GM12878 (cell line): ENCODE measurements around the gene LPCAT3. TPM values are rescaled to one million over a fixed set of nuclear protein-coding genes. Genes with fewer than 3 reads are reported as not detected.
A peak's percentile ranks its signal among the peaks of the same experiment; 100 is the strongest.

Experiments used
- BHLHE40 ChIP-seq, 2 experiments: fragments of 450-650 bp in 1 of 2; IDR thresholded peaks; 2 replicates each; pipeline ENCODE4 v1.6.1; 2011 to 2017; ENCODE audit warnings: low read depth in 2 of 2, borderline replicate concordance in 1 of 2, improper control_type of control experiment in 1 of 2, low read length in 1 of 2, mild to moderate bottlenecking in 1 of 2
- CEBPB ChIP-seq, 2 experiments: fragments of 150-350 bp in 1 of 2; IDR thresholded peaks; 2 replicates each; pipeline ENCODE4 v1.6.1; 2012 to 2014; ENCODE audit warnings: low read depth in 2 of 2, low read length in 2 of 2, borderline replicate concordance in 1 of 2, inconsistent platforms in 1 of 2
- E2F4 ChIP-seq: IDR thresholded peaks from 2 replicates; pipeline ENCODE4 v1.6.1; 2012; ENCODE audit warnings: low read depth, low read length, improper control_type of control experiment
- ESRRA ChIP-seq: IDR thresholded peaks from 2 replicates; pipeline ENCODE4 v1.6.1; 2012; ENCODE audit warnings: mild to moderate bottlenecking, low read length, improper control_type of control experiment
- GABPA ChIP-seq: IDR thresholded peaks from 2 replicates; pipeline ENCODE4 v1.6.1; 2014; ENCODE audit warnings: antibody characterized with exemption, low read depth, mild to moderate bottlenecking, inconsistent platforms
- HDGF ChIP-seq: fragments of 450-650 bp; IDR thresholded peaks from 2 replicates; pipeline ENCODE4 v1.6.1; 2016; ENCODE audit warnings: antibody characterized with exemption
- HSF1 ChIP-seq: fragments of 150-350 bp; IDR thresholded peaks from 2 replicates; pipeline ENCODE4 v1.6.1; 2014; ENCODE audit warnings: mild to moderate bottlenecking, low read depth, low read length
- IKZF1 ChIP-seq: fragments of 450-650 bp; conservative IDR thresholded peaks from 2 replicates; pipeline ENCODE4 v1.6.1; 2017; ENCODE audit warnings: antibody characterized with exemption, mild to moderate bottlenecking
- JUNB ChIP-seq: IDR thresholded peaks from 2 replicates; pipeline ENCODE4 v1.6.1; 2016; ENCODE audit warnings: antibody characterized with exemption, mild to moderate bottlenecking
- JUND ChIP-seq: IDR thresholded peaks from 2 replicates; pipeline ENCODE4 v1.6.1; 2012; ENCODE audit warnings: low read depth, mild to moderate bottlenecking, low read length, improper control_type of control experiment, moderate library complexity
- MEF2B ChIP-seq: fragments of 450-650 bp; IDR thresholded peaks from 2 replicates; pipeline ENCODE4 v1.6.1; 2018; ENCODE audit warnings: mild to moderate bottlenecking, moderate library complexity; ENCODE audit not compliant: partially characterized antibody, poor library complexity, severe bottlenecking
- MTA2 ChIP-seq: fragments of 450-650 bp; IDR thresholded peaks from 2 replicates; pipeline ENCODE4 v1.6.1; 2016; ENCODE audit warnings: low read depth, mild to moderate bottlenecking, moderate library complexity
- NR2F1 ChIP-seq: fragments of 450-650 bp; conservative IDR thresholded peaks from 2 replicates; pipeline ENCODE4 v1.6.1; 2017; ENCODE audit warnings: mild to moderate bottlenecking
- RBBP5 ChIP-seq: fragments of 200-600 bp; sonication (generic); conservative IDR thresholded peaks from 2 replicates; pipeline ENCODE4 v1.6.1; 2016
- RELA ChIP-seq: fragments of 450-650 bp; IDR thresholded peaks from 2 replicates; pipeline ENCODE4 v1.8.0; 2014; ENCODE audit warnings: borderline replicate concordance; ENCODE audit not compliant: partially characterized antibody
- STAT3 ChIP-seq: IDR thresholded peaks from 2 replicates; pipeline ENCODE4 v1.6.1; 2011; ENCODE audit warnings: low read depth, low read length, improper control_type of control experiment
- TCF7 ChIP-seq: IDR thresholded peaks from 2 replicates; pipeline ENCODE4 v1.6.1; 2014; ENCODE audit warnings: antibody characterized with exemption, borderline replicate concordance
- YY1 ChIP-seq: IDR thresholded peaks from 2 replicates; pipeline ENCODE4 v1.6.1; 2011; ENCODE audit warnings: low read depth, mild to moderate bottlenecking, low read length
- ZBTB33 ChIP-seq: fragments of 450-650 bp; IDR thresholded peaks from 2 replicates; pipeline ENCODE4 v1.6.1; 2017; ENCODE audit warnings: mild to moderate bottlenecking
- ZNF217 ChIP-seq: fragments of 450-650 bp; IDR thresholded peaks from 2 replicates; pipeline ENCODE4 v1.6.1; 2017; ENCODE audit warnings: antibody characterized with exemption, mild to moderate bottlenecking
- ZNF384 ChIP-seq: IDR thresholded peaks from 2 replicates; pipeline ENCODE4 v1.6.1; 2012; ENCODE audit warnings: low read depth, mild to moderate bottlenecking, low read length, improper control_type of control experiment, borderline replicate concordance
- ZNF687 ChIP-seq: fragments of 450-650 bp; IDR thresholded peaks from 2 replicates; pipeline ENCODE4 v1.6.1; 2017; ENCODE audit warnings: mild to moderate bottlenecking, moderate library complexity
- polyA plus RNA-seq, 11 experiments: library from polyadenylated mRNA; depleted of rRNA in 4 of 11; unstranded in 6 of 11; stranded (reverse) in 5 of 11; fragments of >200 nt; fragmentation: Nextera tagmentation in 4 of 11; fragmentation: Illumina TruSeq in 1 of 11; extraction: Ambion mirVana in 4 of 11; extraction: Trizol in 1 of 11; gene quantifications; 1 replicate in 1 of 11; 2 replicates in 10 of 11; pipeline versions ENCODE4 v1.2.1 to v1.2.3, GENCODE V29; 2011 to 2016; ENCODE audit warnings: inconsistent platforms in 2 of 11, missing spikeins in 2 of 11, low read depth in 1 of 11
- total RNA-seq, 4 experiments: library from RNA; depleted of rRNA in 3 of 4; stranded (reverse); fragments of >200 nt in 3 of 4; fragmentation: Illumina TruSeq in 1 of 4; extraction: Trizol in 1 of 4; gene quantifications; 2 replicates each; pipeline versions ENCODE4 v1.2.1 to v1.2.3, GENCODE V29; 2013 to 2021

The LPCAT3 gene
- total and polyA plus RNA-seq, 10 of the 15 experiments (the other 5 are each of a cell fraction or from before 2014, with no cell fraction given), result 2.6 to 48.3 (median 23.0) TPM

GRCh38 chr12:6937481-6938352 lies 80.6 kb downstream of the LPCAT3 start (continued):
- TF ChIP-seq ZBTB33, result no peak
- no peak for TF ChIP-seq GABPA
- TF ChIP-seq HSF1, result no peak; the same call in 1 of the 2 replicates
- TF ChIP-seq IKZF1, result peak; percentile 94
- peak; percentile 93 for TF ChIP-seq HDGF
- TF ChIP-seq JUNB, result no peak
- TF ChIP-seq YY1, result peak; percentile 84
- TF ChIP-seq E2F4, result peak; percentile 72; the same call in 1 of the 2 replicates
- no peak for TF ChIP-seq CEBPB (IDR thresholded peaks at IDR 0.05; ENCODE audit: borderline replicate concordance in 1 of 2, low read depth in 2 of 2, low read length in 2 of 2)
- TF ChIP-seq NR2F1, result 0 out of 2 replicates have a peak, but pooled peaks have one; percentile 18
- TF ChIP-seq ZNF687, result peak; percentile 85; the same call in 1 of the 2 replicates
- peak; percentile 43; the same call in 1 of the 2 replicates for TF ChIP-seq JUND
- TF ChIP-seq MEF2B, result no peak
- TF ChIP-seq STAT3, result no peak
- TF ChIP-seq ZNF384, result 0 out of 2 replicates have a peak, but pooled peaks have one; percentile 20
- no peak for TF ChIP-seq ESRRA
- peak; percentile 19 for TF ChIP-seq RELA
- TF ChIP-seq BHLHE40 (IDR thresholded peaks at IDR 0.05; ENCODE audit: borderline replicate concordance in 1 of 2, low read depth in 2 of 2, low read length in 1 of 2), result peak; percentile 51 to 52; a peak in 2 of 4 replicates
- no peak for TF ChIP-seq RBBP5
- no peak for TF ChIP-seq MTA2
- TF ChIP-seq ZNF217, result no peak
- TF ChIP-seq TCF7, result no peak
